Breast epithelium (tissue), 4 donors: ENCODE data around the gene DPYD. TPM values are rescaled to one million over a fixed set of nuclear protein-coding genes. Genes with fewer than 3 reads are reported as not detected.
"Not testable (repeated sequence)": the region's sequence is repeated elsewhere in the genome, so short reads cannot be mapped to it uniquely, and the experiment has no call there.

Experiments used
- DNase-seq, 2 donors: peaks; one replicate each; pipeline ENCODE4 v3.0.0-alpha.2; 2019; ENCODE audit warnings: low spot score in 2 of 2
- H3K27ac ChIP-seq, 2 donors: fragments of 200-600 bp; sonication (generic) in 1 of 2; one replicate each; pipeline ENCODE4 v1.5.1; 2016 to 2019; ENCODE audit warnings: mild to moderate bottlenecking in 1 of 2
- H3K27me3 ChIP-seq, 2 donors: fragments of 200-600 bp; sonication (generic) in 1 of 2; one replicate each; pipeline versions ENCODE4 v1.5.1 to v1.6.0; 2017 to 2019; ENCODE audit warnings: control low read depth in 1 of 2, mild to moderate bottlenecking in 1 of 2
- H3K36me3 ChIP-seq: fragments of 200-600 bp; one replicate; pipeline ENCODE4 v1.5.1; 2019
- H3K4me1 ChIP-seq, 2 donors: fragments of 200-600 bp; sonication (generic); one replicate each; pipeline ENCODE4 v1.5.1; 2016 to 2019; ENCODE audit warnings: control low read depth in 1 of 2
- H3K4me3 ChIP-seq, 3 donors: fragments of 200-600 bp; sonication (generic); 1 replicate in 2 of 3; 2 replicates in 1 of 3; pipeline ENCODE4 v1.5.1; 2016 to 2019; ENCODE audit warnings: mild to moderate bottlenecking in 3 of 3, moderate library complexity in 2 of 3
- H3K9me3 ChIP-seq, 2 donors: fragments of 200-600 bp; sonication (generic) in 1 of 2; one replicate each; pipeline ENCODE4 v1.5.1; 2016 to 2019; ENCODE audit warnings: control low read depth in 1 of 2
- CTCF ChIP-seq, 3 donors: fragments of 450-650 bp; IDR thresholded peaks; one replicate each; pipeline ENCODE4 v1.5.1; 2016 to 2017; ENCODE audit warnings: antibody characterized with exemption in 3 of 3, mild to moderate bottlenecking in 3 of 3, moderate library complexity in 3 of 3
- POLR2A ChIP-seq: fragments of 450-650 bp; IDR thresholded peaks from one replicate; pipeline ENCODE4 v1.6.1; 2016; ENCODE audit warnings: antibody characterized with exemption, mild to moderate bottlenecking, moderate library complexity
- POLR2AphosphoS5 ChIP-seq, 3 donors: sonication (generic); formaldehyde crosslinking; IDR thresholded peaks; one replicate each; pipeline ENCODE4 v1.6.1; 2017; ENCODE audit warnings: antibody characterized with exemption in 3 of 3
- intact Hi-C: fragments of 100-400 bp; cut with DNase I; formaldehyde crosslinking; loops from one replicate; pipeline ENCODE4 v1.15.1; 2023; ENCODE audit warnings: low total_unique reads
- total RNA-seq, 3 donors: library from RNA; depleted of rRNA; stranded (reverse); fragments of >200 nt; gene quantifications; one replicate each; pipeline ENCODE4 v1.1.0, GENCODE V29; 2016

DPYD gene
- total RNA-seq, 3 donors from 2014 or later, result 56.4 to 95.1 (median 58.1) TPM

- intact Hi-C loops, result no loop called here
- Histone ChIP-seq H3K4me1 (no peaks in the 10 kb centered on the region), H3K36me3 (no peaks in the 10 kb centered on the region), H3K27ac (no peak overlapping the region), H3K9me3 (no peaks in the 10 kb centered on the region), H3K27me3 (no peaks in the 10 kb centered on the region), H3K4me3 (no peak overlapping the region)
- TF ChIP-seq CTCF (IDR thresholded peaks at IDR 0.05), result no peak
- TF ChIP-seq POLR2A, result no peak
- no peak for TF ChIP-seq POLR2AphosphoS5 (IDR thresholded peaks at IDR 0.05)
- DNase-seq, result no peak
Observed at GRCh38 chr1:97350241-97350640, 570.6 kb downstream of the DPYD start.

- H3K9me3 ChIP-seq, H3K27me3 ChIP-seq, H3K4me3 ChIP-seq, H3K36me3 ChIP-seq, H3K27ac ChIP-seq, H3K4me1 ChIP-seq, DNase-seq, intact Hi-C loops: not testable (repeated sequence)
Observed at GRCh38 chr1:97349794-97350193, 571.0 kb downstream of the DPYD start.

GRCh38 chr1:97348599-97349265 lies 572.1 kb downstream of the DPYD start:
- Histone ChIP-seq H3K4me1 (no peaks in the 10 kb centered on the region), H3K4me3 (no peak overlapping the region), H3K9me3 (no peaks in the 10 kb centered on the region), H3K27ac (no peak overlapping the region), H3K27me3 (no peaks in the 10 kb centered on the region), H3K36me3 (no peaks in the 10 kb centered on the region)
- no peak for DNase-seq
- intact Hi-C loops, result no loop called here
- TF ChIP-seq POLR2A (no peak), CTCF (IDR thresholded peaks at IDR 0.05) (no peak), POLR2AphosphoS5 (IDR thresholded peaks at IDR 0.05) (no peak)

GRCh38 chr1:97340951-97341350 lies 579.9 kb downstream of the DPYD start:
- TF ChIP-seq CTCF (IDR thresholded peaks at IDR 0.05), result no peak
- TF ChIP-seq POLR2AphosphoS5 (IDR thresholded peaks at IDR 0.05), result no peak
- no peak for TF ChIP-seq POLR2A
- Histone ChIP-seq H3K4me3 (no peak overlapping the region), H3K4me1 (no peaks in the 10 kb centered on the region), H3K9me3 (no peaks in the 10 kb centered on the region), H3K27ac (no peak overlapping the region), H3K27me3 (no peaks in the 10 kb centered on the region), H3K36me3 (no peaks in the 10 kb centered on the region)
- intact Hi-C loops, result no loop called here
- DNase-seq, result no peak

GRCh38 chr1:97338347-97338746 lies 582.5 kb downstream of the DPYD start:
- DNase-seq, result no peak
- intact Hi-C loops, result no loop called here
- no peak overlapping the region for H3K4me3 ChIP-seq

More at GRCh38 chr1:97338347-97338746, 582.5 kb downstream of the DPYD start:
- Histone ChIP-seq H3K27me3 (no peaks in the 10 kb centered on the region), H3K27ac (no peak overlapping the region), H3K9me3 (no peaks in the 10 kb centered on the region), H3K36me3 (no peaks in the 10 kb centered on the region), H3K4me1 (no peaks in the 10 kb centered on the region)
- no peak for TF ChIP-seq POLR2AphosphoS5 (IDR thresholded peaks at IDR 0.05)
- TF ChIP-seq POLR2A, result no peak
- TF ChIP-seq CTCF (IDR thresholded peaks at IDR 0.05), result no peak
